NT2/D1 (cell line): ENCODE results near the gene GPR158.

Experiments
- SUZ12 ChIP-seq: IDR thresholded peaks from 2 replicates; pipeline ENCODE4 v1.6.1; 2011; ENCODE audit not compliant: insufficient read length, insufficient read depth; ENCODE audit errors: extremely low read depth
- YY1 ChIP-seq: IDR thresholded peaks from 2 replicates; pipeline ENCODE4 v1.6.1; 2011; ENCODE audit not compliant: insufficient read length, insufficient read depth
- ZNF274 ChIP-seq: IDR thresholded peaks from 2 replicates; pipeline ENCODE4 v1.6.1; 2011; ENCODE audit warnings: mild to moderate bottlenecking, low read depth, low read length

DNA sequence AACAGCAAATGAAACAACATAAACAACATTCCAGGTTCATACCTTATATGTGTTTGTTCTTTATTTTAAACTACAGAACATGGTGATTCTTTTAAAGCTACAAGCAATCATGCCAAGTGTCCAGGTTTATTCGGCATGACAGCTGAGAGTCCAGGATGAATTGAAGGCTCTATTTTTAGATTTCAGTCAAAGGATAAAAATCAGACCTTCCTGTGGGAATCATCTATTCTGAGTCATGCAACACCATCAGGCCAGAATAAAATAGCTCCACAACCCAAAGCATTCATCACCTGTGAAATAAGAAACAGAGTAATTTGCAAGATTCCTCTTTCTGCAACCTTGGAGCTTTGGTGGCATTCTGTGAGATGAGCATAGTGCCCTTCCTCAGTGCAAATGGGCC lies 466.8 kb downstream of the GPR158 start:
- TF ChIP-seq SUZ12 (no peak), ZNF274 (no peak), YY1 (no peak)
